ENCODE results near the gene TET3. TPM values are rescaled to one million over a fixed set of nuclear protein-coding genes. Genes with fewer than 3 reads are reported as not detected.

TET3 gene
- 8.9 and 15.1 TPM in 2 replicates for total RNA-seq

DNA sequence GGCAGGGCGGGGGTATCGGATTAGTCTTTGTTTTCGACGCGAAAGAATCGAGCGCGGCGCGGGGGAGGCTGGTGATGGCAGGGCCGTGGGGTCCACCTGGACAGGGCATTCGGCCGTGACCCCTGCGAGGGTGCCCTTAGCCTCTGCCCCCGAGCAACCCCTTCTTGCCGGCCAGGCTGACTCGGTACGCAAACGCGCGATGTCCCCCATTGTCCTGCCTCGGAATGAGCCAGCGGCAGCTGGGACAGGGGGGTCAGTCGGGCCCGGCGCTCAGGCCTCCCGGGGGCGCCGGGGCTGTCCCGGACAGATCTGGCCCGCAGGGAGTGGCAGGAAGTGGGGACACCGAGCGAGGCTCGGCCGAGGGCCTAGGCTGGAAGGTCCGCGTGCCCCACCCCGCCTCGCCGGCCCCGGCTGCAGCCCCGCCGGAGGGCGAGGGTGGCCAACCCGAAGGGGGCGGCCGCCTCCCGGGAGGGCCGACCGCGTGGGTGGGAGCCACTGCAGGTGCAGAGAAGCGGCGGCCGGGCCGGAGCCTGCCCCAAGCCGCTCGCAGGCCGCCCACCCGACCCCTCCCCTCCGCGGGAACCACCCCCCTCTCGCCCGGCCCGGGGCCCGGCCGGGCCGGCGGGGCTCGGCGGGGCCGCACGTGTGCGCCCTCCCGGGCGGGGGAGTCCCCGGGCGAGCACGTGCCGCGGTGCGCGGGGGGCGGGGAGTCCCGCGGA, at the start of gene TET3:
TSS of gene TET3 (plus strand) at position 708 of the 719 bp plus-strand sequence. CDS start 1,494 bp downstream, outside the sequence.

Other genes with a start within 250 kb of the TET3 start
- 16.8 and 18.8 TPM in 2 replicates for gene TPRKB, start 247.6 kb upstream of the TET3 start, total RNA-seq
- 38.3 and 47.5 TPM in 2 replicates for gene DUSP11, start 204.8 kb upstream of the TET3 start, total RNA-seq
- not detected in 2 replicates for gene C2orf78, start 200.7 kb upstream of the TET3 start, total RNA-seq
- gene STAMBP, start 155.9 kb upstream of the TET3 start, total RNA-seq, result 34.9 and 61.8 TPM in 2 replicates
- gene ACTG2, start 91.9 kb upstream of the TET3 start, total RNA-seq, result under 0.01 and 0.21 TPM in 2 replicates
- gene DGUOK, start 58.0 kb upstream of the TET3 start, total RNA-seq, result 29.6 and 45.5 TPM in 2 replicates
- 33.1 and 44.4 TPM in 2 replicates for gene BOLA3, start 163.0 kb downstream of the TET3 start, total RNA-seq
- 74.2 and 98.9 TPM in 2 replicates for gene MOB1A, start 194.0 kb downstream of the TET3 start, total RNA-seq
- 408 and 424 TPM in 2 replicates for gene MTHFD2, start 213.7 kb downstream of the TET3 start, total RNA-seq

Measured in nasal cavity respiratory epithelium epithelial cell of viscerocranial mucosa (primary cell).